ENCODE measurements around the gene TDO2.

Gene TDO2

DNA sequence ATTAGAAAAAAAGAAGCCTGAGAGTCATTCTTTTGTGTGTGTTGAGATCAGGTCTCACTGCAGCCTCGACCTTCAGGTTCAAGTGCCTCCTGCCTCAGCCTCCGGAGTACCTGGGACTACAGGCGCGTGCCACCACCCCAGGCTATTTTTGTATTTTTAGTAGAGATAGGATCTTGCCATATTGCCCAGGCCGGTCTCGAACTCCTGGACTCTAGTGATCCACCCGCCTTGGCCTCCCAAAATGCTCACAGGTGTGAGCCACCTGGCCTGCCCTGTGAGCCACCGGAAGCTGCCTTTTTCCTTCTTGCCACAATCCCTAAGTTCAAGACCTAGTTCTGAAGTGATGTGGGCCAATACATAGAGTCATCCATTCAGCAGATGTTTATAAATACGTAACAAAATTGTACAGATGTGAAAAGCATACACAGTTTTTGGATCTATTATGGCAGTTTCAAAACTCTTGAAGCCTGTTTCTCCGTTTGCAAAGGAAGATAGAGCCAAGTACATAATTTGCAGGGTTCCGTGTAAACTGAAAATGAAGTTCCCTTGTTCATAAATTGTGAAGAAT lies 50.7 kb downstream of the TDO2 start:
- DNase-seq (ENCODE audit: low read depth): no peak

- no peak for DNase-seq (ENCODE audit: low read depth)
Observed at GRCh38 chr4:155954939-155955338, 51.4 kb downstream of the TDO2 start.

DNA sequence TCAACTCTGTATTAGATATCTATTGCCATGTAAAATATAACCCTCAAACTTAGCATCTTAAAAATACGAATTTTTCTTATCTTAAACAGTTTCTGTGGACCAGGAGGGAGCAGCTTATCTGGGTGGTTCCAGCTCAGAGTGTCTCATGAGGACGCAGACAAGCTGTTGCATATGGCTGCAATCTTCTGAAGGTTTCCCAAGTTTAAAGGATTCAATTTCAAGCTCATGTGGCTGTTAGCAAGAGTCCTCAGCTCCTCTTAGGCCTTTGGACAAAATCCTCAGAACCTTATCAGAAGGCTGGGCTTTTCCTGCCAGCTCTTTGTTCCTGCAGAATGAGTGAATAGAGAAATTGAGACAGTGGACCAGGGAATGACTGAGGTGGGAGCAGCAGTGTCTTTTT lies 53.0 kb downstream of the TDO2 start:
- no peak for DNase-seq (ENCODE audit: low read depth)

GRCh38 chr4:155959417-155959816 lies 55.9 kb downstream of the TDO2 start:
- DNase-seq (ENCODE audit: low read depth): no peak

GRCh38 chr4:155960522-155960921 lies 57.0 kb downstream of the TDO2 start:
- DNase-seq (ENCODE audit: low read depth): no peak

DNA sequence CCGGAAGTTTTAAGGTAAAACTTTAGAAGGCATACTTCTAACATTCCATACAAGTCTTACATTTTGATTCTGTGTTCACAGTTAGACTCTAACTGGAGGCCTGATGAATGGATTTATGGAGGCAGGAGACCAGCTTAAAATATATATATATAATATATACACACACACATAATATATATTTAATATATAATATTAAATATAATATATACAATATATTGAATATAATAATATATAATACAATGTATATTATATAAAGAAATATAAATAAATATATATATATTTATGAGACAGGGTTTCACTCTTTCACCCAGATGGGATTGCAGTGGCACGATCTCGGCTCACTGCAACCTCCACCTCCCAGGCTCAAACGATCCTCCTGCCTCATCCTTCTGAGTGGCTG lies 58.1 kb downstream of the TDO2 start:
- no peak for DNase-seq (ENCODE audit: low read depth)

GRCh38 chr4:155962767-155963166 lies 59.3 kb downstream of the TDO2 start:
- DNase-seq (ENCODE audit: low read depth): no peak

DNA sequence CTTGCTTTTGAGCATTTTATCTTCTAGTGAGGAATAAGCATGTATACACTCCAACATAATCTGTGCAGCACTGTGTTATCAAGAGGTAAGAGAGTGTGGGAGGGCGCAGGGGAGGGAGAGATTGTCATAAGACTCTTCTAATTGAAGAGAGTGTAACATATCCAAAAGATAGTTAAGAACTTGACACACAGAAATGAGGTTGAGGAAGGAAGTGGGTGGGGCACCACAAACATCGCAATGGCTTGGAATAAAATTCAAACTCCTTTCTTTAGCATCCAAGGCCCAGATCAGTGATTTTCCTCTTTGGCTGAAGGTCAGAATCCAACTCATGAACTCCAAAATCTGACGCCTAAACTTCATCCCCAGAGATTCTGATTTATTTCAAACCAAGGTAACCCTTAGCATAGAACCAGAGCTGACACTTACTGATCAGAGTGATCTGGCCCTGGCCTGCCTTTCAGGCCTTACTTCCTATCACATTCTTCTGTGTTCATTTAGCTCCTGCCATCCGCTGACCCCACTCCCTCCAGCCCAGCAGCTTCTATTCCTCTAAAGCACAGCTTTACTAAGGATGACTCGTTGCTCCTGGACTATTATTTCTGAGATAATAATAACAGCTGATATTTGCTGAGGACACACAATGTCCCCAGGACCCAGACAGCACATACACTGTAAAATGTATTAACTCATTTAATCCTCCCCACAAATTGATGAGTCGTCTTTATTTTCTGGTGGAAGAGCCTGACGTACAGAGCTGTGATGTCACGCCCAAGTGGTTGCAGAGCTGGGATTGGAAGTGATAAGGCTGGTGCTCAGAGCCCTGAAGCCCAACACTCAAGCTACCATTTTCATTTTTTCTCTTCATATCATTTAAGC lies 60.8 kb downstream of the TDO2 start:
- no peak for DNase-seq (ENCODE audit: low read depth)

- DNase-seq (ENCODE audit: low read depth): no peak
Observed at GRCh38 chr4:155966171-155966570, 62.7 kb downstream of the TDO2 start.

DNA sequence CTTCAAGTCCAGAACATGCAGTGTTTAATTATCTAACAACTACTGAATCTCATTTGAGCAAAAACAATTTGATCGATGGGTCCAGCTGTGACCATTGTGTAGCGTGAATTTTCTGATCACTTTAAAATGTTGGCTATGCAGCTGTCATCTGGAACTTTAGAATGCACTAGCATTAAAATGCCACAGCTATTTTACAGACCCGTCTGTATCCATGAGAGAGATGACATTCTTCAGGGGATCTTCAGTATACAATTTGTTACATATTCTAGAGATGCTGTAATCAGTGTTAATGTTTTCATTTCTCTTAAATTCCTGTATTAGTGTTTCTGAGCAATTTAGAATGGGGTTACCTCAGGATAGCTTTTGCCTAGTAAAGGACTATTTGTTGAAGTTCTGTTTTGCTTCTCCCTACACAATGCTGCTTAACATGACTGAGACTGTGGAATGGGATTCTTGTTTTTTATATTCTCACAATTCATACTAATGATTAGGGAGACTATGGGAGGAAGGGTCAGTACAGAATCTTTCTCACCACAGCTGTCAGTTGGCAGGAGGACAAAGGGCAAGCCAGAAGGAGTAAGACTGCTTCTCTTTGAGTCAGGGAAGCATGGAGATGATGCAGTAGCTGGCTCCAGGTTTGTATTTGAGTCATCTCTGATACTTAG lies 63.4 kb downstream of the TDO2 start:
- DNase-seq (ENCODE audit: low read depth): peak; percentile 56
